H9 (cell line): Measurements from ENCODE around the gene UBAC1. TPM values are rescaled to one million over a fixed set of nuclear protein-coding genes. Genes with fewer than 3 reads are reported as not detected.

Experiments used
- DNase-seq: peaks from one replicate; pipeline ENCODE4 v3.0.0-alpha.2; 2017
- H2AFZ ChIP-seq: one replicate; pipeline ENCODE4 v1.6.1; 2013; ENCODE audit warnings: mild to moderate bottlenecking, low read length, control low read depth, moderate library complexity
- H2AK5ac ChIP-seq: 2 replicates; pipeline ENCODE4 v1.6.1; 2013; ENCODE audit warnings: low read length, control low read depth, mixed read lengths; ENCODE audit not compliant: insufficient read length
- H2BK120ac ChIP-seq: one replicate; pipeline ENCODE4 v1.6.1; 2013; ENCODE audit warnings: low read depth, mild to moderate bottlenecking, low read length, control low read depth, inconsistent platforms; ENCODE audit not compliant: poor library complexity, severe bottlenecking
- H2BK12ac ChIP-seq: 2 replicates; pipeline ENCODE4 v1.6.1; 2013; ENCODE audit warnings: low read length, control low read depth, mixed read lengths, low read depth; ENCODE audit not compliant: insufficient read length
- H2BK15ac ChIP-seq: 2 replicates; pipeline ENCODE4 v1.6.1; 2013; ENCODE audit warnings: low read depth, low read length, control low read depth
- H2BK20ac ChIP-seq: one replicate; pipeline ENCODE4 v1.6.1; 2013; ENCODE audit warnings: low read depth, mild to moderate bottlenecking, low read length, control low read depth, inconsistent platforms; ENCODE audit not compliant: poor library complexity, severe bottlenecking
- H2BK5ac ChIP-seq: 2 replicates; pipeline ENCODE4 v1.6.1; 2013; ENCODE audit warnings: low read length, control low read depth, mixed read lengths; ENCODE audit not compliant: insufficient read length
- H3K14ac ChIP-seq: 2 replicates; pipeline ENCODE4 v1.6.1; 2013; ENCODE audit warnings: low read length, control low read depth; ENCODE audit not compliant: insufficient read depth
- H3K18ac ChIP-seq: 2 replicates; pipeline ENCODE4 v1.6.1; 2013; ENCODE audit warnings: low read depth, mild to moderate bottlenecking, mixed read lengths, low read length, control low read depth; ENCODE audit not compliant: insufficient read length
- H3K23ac ChIP-seq: 2 replicates; pipeline ENCODE4 v1.6.1; 2013; ENCODE audit warnings: low read length, control low read depth, mixed read lengths, low read depth; ENCODE audit not compliant: insufficient read length
- H3K23me2 ChIP-seq: 2 replicates; pipeline ENCODE4 v1.6.1; 2013; ENCODE audit warnings: low read depth, mild to moderate bottlenecking, mixed read lengths, low read length, control low read depth; ENCODE audit not compliant: insufficient read length, poor library complexity, severe bottlenecking
- H3K27ac ChIP-seq: 2 replicates; pipeline ENCODE4 v1.5.1; 2013; ENCODE audit warnings: low read length, control low read depth, mixed read lengths, low read depth; ENCODE audit not compliant: insufficient read length
- H3K27me3 ChIP-seq: 2 replicates; pipeline ENCODE4 v1.6.1; 2013; ENCODE audit warnings: low read length, control low read depth, inconsistent platforms; ENCODE audit not compliant: insufficient read depth
- H3K4ac ChIP-seq: 2 replicates; pipeline ENCODE4 v1.6.1; 2013; ENCODE audit warnings: low read depth, mild to moderate bottlenecking, control low read depth, inconsistent platforms, low read length, moderate library complexity
- H3K4me1 ChIP-seq: 2 replicates; pipeline ENCODE4 v1.6.1; 2013; ENCODE audit warnings: low read length, control low read depth, inconsistent platforms; ENCODE audit not compliant: insufficient read depth
- H3K4me2 ChIP-seq: 2 replicates; pipeline ENCODE4 v1.6.1; 2013; ENCODE audit warnings: low read length, control low read depth, mixed read lengths; ENCODE audit not compliant: insufficient read length, insufficient read depth
- H3K56ac ChIP-seq: 2 replicates; pipeline ENCODE4 v1.6.1; 2013; ENCODE audit warnings: low read depth, mild to moderate bottlenecking, mixed read lengths, low read length, control low read depth; ENCODE audit not compliant: insufficient read length
- H3K79me1 ChIP-seq: 2 replicates; pipeline ENCODE4 v1.6.1; 2013; ENCODE audit warnings: low read depth, mild to moderate bottlenecking, moderate library complexity, low read length, control low read depth, inconsistent platforms; ENCODE audit not compliant: insufficient read depth, poor library complexity, severe bottlenecking
- H3K79me2 ChIP-seq: 2 replicates; pipeline ENCODE4 v1.6.1; 2013; ENCODE audit warnings: low read length, control low read depth, inconsistent platforms; ENCODE audit not compliant: insufficient read depth
- H3K9ac ChIP-seq: 2 replicates; pipeline ENCODE4 v1.6.1; 2013; ENCODE audit warnings: low read length, control low read depth, mixed read lengths; ENCODE audit not compliant: insufficient read length; ENCODE audit errors: extremely low read depth
- H3K9me3 ChIP-seq: one replicate; pipeline ENCODE4 v1.6.1; 2013; ENCODE audit warnings: low read depth, low read length, inconsistent platforms; ENCODE audit not compliant: control insufficient read depth
- H3T11ph ChIP-seq: one replicate; pipeline ENCODE4 v1.6.1; 2013; ENCODE audit warnings: mild to moderate bottlenecking, low read length, control low read depth, inconsistent platforms
- H4K20me1 ChIP-seq: one replicate; pipeline ENCODE4 v1.6.1; 2013; ENCODE audit not compliant: control insufficient read depth, insufficient read length, insufficient read depth
- H4K5ac ChIP-seq: 2 replicates; pipeline ENCODE4 v1.6.1; 2013; ENCODE audit warnings: low read depth, mild to moderate bottlenecking, mixed read lengths, low read length, control low read depth; ENCODE audit not compliant: insufficient read length
- H4K8ac ChIP-seq: replicated peaks from 2 replicates; pipeline ENCODE4 v1.6.1; 2013; ENCODE audit warnings: low read length, control low read depth, mixed read lengths, low read depth; ENCODE audit not compliant: insufficient read length
- H4K91ac ChIP-seq: 2 replicates; pipeline ENCODE4 v1.6.1; 2013; ENCODE audit warnings: low read depth, mild to moderate bottlenecking, moderate library complexity, mixed read lengths, low read length, control low read depth; ENCODE audit not compliant: insufficient read length
- H3K27ac Mint-ChIP-seq, 3 experiments: 2 replicates in 2 of 3; 3 replicates in 1 of 3; pipeline ENCODE4 v1.8.0; 2020 to 2021; ENCODE audit warnings: mixed read lengths in 3 of 3, mild to moderate bottlenecking in 1 of 3, moderate library complexity in 1 of 3
- H3K27me3 Mint-ChIP-seq: 2 replicates; pipeline ENCODE4 v1.8.0; 2021; ENCODE audit warnings: low read depth, mild to moderate bottlenecking, moderate library complexity, mixed read lengths
- H3K36me3 Mint-ChIP-seq, 3 experiments: 2 replicates in 2 of 3; 3 replicates in 1 of 3; pipeline ENCODE4 v1.8.0; 2020 to 2021; ENCODE audit warnings: low read depth in 3 of 3, mixed read lengths in 3 of 3; ENCODE audit not compliant: insufficient read depth in 1 of 3
- H3K4me1 Mint-ChIP-seq, 2 experiments: 2 replicates each; pipeline ENCODE4 v1.8.0; 2020; ENCODE audit warnings: mixed read lengths in 2 of 2
- H3K4me3 Mint-ChIP-seq, 2 experiments: 2 replicates in 1 of 2; 3 replicates in 1 of 2; pipeline ENCODE4 v1.8.0; 2020 to 2021; ENCODE audit warnings: mild to moderate bottlenecking in 2 of 2, mixed read lengths in 2 of 2, moderate library complexity in 1 of 2
- H3K9me3 Mint-ChIP-seq, 2 experiments: 2 replicates in 1 of 2; 3 replicates in 1 of 2; pipeline ENCODE4 v1.8.0; 2020; ENCODE audit warnings: mild to moderate bottlenecking in 2 of 2, mixed read lengths in 2 of 2, moderate library complexity in 1 of 2
- WGBS: extraction: QIAGEN DNeasy Blood & Tissue Kit; methylation state at CpG from one replicate; pipeline ENCODE4 v1.1.7; 2013; ENCODE audit warnings: missing lambda C conversion rate, low lambda C conversion rate, mixed read lengths; ENCODE audit not compliant: insufficient read length; ENCODE audit errors: extremely low coverage; 5-methylcytosine and 5-hydroxymethylcytosine counted together
- total RNA-seq: library from RNA; stranded (reverse); gene quantifications from 2 replicates; pipeline ENCODE4 v1.2.1, GENCODE V29; 2021
- TF ChIP-seq, protein P1 (sequence below): fragments of 200-600 bp; sonication (generic); conservative IDR thresholded peaks from 3 replicates; pipeline ENCODE4 v1.8.0; 2021; ENCODE audit warnings: antibody characterized with exemption, mild to moderate bottlenecking

UBAC1 gene
- total RNA-seq, 1 experiment from 2014 or later = 47.5 TPM

DNA sequence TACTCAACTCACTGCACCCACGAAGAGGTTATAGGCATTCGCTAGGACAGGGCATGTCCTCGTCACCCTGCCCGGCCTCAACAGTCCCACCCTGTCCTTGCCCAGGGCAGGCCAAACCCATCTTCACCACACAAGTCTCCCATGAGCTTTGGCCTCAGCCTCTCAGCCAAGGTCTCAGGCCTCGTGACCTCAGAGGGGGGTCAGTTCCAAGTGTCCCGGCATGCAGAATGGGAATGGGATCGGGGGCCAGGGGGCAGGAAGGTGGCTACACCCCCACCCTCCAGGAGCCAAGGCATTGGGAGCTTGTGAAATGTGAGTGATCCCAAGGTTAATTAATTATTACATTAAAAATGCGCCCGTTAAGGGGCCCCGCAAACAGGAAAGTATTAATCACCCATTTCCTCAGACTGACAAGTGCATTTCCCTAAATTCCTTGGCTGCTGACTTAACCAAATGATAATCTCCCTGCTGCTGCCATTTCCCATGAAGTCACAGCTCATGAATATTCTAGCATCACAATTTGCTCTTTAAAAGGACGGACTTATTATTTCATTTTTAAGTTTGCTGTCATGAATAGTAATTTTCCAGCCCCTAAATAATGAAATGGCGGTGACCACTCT lies 8.0 kb upstream of the UBAC1 start:
- Histone ChIP-seq H4K91ac (no peak overlapping the region), H2AK5ac (no peak overlapping the region), H3K4me2 (no peak overlapping the region), H2BK120ac (no peak overlapping the region), H3K79me2 (no peaks in the 10 kb centered on the region), H3K18ac (no peak overlapping the region), H3K56ac (no peak overlapping the region), H2BK5ac (no peak overlapping the region), H3K23me2 (no peaks in the 10 kb centered on the region), H3K9ac (no peak overlapping the region), H2BK20ac (no peak overlapping the region), H4K8ac (no peak overlapping the region), H2BK12ac (no peak overlapping the region), H3K4me1 (peaks cover 2% of the 10 kb centered on the region; the same call in 1 of the 2 replicates), H3K9me3 (no peaks in the 10 kb centered on the region), H3K4ac (no peak overlapping the region), H3K27me3 (no peaks in the 10 kb centered on the region), H2BK15ac (no peak overlapping the region), H3K14ac (no peak overlapping the region; the same call in 1 of the 2 replicates), H4K20me1 (peaks cover 3% of the 10 kb centered on the region), H3K27ac (no peak overlapping the region), H4K5ac (no peak overlapping the region), H3K23ac (no peak overlapping the region), H3K79me1 (no peaks in the 10 kb centered on the region), H2AFZ (no peak overlapping the region), H3T11ph (no peak overlapping the region)
- H3K27me3 Mint-ChIP-seq = peaks cover 1% of the 10 kb centered on the region; the same call in 1 of the 2 replicates
- no CpG with 5 or more reads among the region's 12 CpGs for WGBS
- DNase-seq = no peak
- H3K27ac Mint-ChIP-seq = no peak overlapping the region; a peak in 1 of 7 replicates
- H3K4me3 Mint-ChIP-seq = no peak overlapping the region
- TF ChIP-seq, protein P1, sequence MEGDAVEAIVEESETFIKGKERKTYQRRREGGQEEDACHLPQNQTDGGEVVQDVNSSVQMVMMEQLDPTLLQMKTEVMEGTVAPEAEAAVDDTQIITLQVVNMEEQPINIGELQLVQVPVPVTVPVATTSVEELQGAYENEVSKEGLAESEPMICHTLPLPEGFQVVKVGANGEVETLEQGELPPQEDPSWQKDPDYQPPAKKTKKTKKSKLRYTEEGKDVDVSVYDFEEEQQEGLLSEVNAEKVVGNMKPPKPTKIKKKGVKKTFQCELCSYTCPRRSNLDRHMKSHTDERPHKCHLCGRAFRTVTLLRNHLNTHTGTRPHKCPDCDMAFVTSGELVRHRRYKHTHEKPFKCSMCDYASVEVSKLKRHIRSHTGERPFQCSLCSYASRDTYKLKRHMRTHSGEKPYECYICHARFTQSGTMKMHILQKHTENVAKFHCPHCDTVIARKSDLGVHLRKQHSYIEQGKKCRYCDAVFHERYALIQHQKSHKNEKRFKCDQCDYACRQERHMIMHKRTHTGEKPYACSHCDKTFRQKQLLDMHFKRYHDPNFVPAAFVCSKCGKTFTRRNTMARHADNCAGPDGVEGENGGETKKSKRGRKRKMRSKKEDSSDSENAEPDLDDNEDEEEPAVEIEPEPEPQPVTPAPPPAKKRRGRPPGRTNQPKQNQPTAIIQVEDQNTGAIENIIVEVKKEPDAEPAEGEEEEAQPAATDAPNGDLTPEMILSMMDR = no peak
- peaks cover 13 to 29% of the 10 kb centered on the region in 2 experiments for H3K4me1 Mint-ChIP-seq
- H3K9me3 Mint-ChIP-seq = peaks cover 2 to 4% of the 10 kb centered on the region in 2 experiments; a peak in 3 of 5 replicates
- no peaks in the 10 kb centered on the region for H3K36me3 Mint-ChIP-seq
